Skeletal muscle satellite cell (primary cell): ENCODE results near the gene ZBTB16.
A peak's percentile ranks its signal among the peaks of the same experiment; 100 is the strongest.

Source experiments
- H3K27me3 ChIP-seq: 2 replicates; pipeline ENCODE4 v1.7.0; 2013; ENCODE audit warnings: low read length; ENCODE audit not compliant: control insufficient read depth, insufficient read depth
- H3K36me3 ChIP-seq: 2 replicates; pipeline ENCODE4 v1.7.0; 2013; ENCODE audit warnings: mild to moderate bottlenecking, control low read depth, low read length; ENCODE audit not compliant: insufficient read depth
- H3K4me1 ChIP-seq: 2 replicates; pipeline ENCODE4 v1.7.0; 2013; ENCODE audit warnings: low read length; ENCODE audit not compliant: control insufficient read depth, insufficient read depth
- H3K4me2 ChIP-seq: 2 replicates; pipeline ENCODE4 v1.7.0; 2013; ENCODE audit warnings: mild to moderate bottlenecking, low read length
- H3K4me3 ChIP-seq: 2 replicates; pipeline ENCODE4 v1.7.0; 2013; ENCODE audit warnings: low read length
- H3K9ac ChIP-seq: 2 replicates; pipeline ENCODE4 v1.7.0; 2013; ENCODE audit warnings: mild to moderate bottlenecking, low read depth, low read length, moderate library complexity
- H3K9me3 ChIP-seq: replicated peaks from 2 replicates; pipeline ENCODE4 v1.7.0; 2013; ENCODE audit warnings: mild to moderate bottlenecking, control low read depth, low read length

The ZBTB16 gene

GRCh38 chr11:114196997-114197703 is 137.6 kb downstream of the ZBTB16 start:
- Histone ChIP-seq H3K9ac (peak overlapping the region; percentile 74), H3K4me3 (no peak overlapping the region), H3K27me3 (no peaks in the 10 kb centered on the region), H3K4me2 (peak overlapping the region; percentile 43), H3K36me3 (peaks cover 33% of the 10 kb centered on the region), H3K4me1 (peaks cover 79% of the 10 kb centered on the region), H3K9me3 (no peaks in the 10 kb centered on the region)

DNA sequence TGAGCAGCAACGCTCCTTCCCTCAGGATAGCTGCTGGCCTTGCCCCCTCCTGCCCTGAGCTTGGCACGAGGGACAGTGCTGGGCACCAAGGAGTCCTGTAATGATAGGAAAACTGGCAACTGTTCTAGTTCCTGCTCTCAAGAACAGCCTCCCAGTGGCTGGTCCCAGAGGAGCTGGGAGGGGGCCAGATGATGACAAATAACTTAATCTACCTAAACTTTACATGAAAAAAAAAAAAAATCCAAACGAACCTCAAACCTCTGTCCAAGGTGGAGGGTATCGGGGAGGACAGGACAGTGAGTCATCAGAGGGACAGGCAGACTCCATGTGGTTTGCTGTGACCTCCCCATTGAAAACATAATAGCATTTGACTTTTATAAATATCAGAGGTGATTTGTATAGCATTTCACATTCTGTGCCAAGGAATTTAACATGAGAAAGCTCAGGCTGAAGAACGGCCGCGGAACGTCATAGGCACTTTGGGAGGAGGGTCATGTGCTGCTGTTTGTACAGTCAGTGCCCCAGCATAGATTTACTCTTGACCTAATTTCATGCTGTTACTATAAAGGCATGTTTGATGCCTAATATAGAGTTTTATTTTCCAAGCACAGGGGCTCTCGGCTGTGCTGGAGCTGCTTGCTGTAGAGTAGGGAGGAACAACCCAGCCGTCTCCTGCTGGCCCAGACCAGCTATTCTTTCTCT is 138.4 kb downstream of the ZBTB16 start:
- H3K27me3 ChIP-seq, result no peaks in the 10 kb centered on the region
- peaks cover 27% of the 10 kb centered on the region for H3K36me3 ChIP-seq
- H3K4me1 ChIP-seq, result peaks cover 86% of the 10 kb centered on the region
- no peak overlapping the region for H3K4me3 ChIP-seq
- peak overlapping the region; percentile 48 for H3K4me2 ChIP-seq
- peak overlapping the region; percentile 77 for H3K9ac ChIP-seq
- no peaks in the 10 kb centered on the region for H3K9me3 ChIP-seq

DNA sequence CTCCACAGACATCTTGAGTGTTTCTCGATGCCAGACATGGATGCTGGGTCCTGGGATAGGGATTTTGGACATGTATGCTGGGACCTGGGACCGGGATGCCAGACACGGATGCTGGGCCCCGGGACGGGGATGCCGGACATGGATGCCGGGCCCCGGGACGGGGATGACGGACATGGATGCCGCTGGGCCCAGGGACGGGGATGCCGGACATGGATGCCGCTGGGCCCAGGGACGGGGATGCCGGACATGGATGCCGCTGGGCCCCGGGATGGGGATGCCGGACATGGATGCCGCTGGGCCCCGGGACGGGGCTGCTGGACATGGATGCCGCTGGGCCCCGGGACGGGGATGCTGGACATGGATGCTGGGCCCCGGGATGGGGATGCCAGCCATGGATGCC is 139.5 kb downstream of the ZBTB16 start:
- H3K4me3 ChIP-seq, result no peak overlapping the region
- H3K9ac ChIP-seq, result peak overlapping the region; percentile 77
- H3K4me1 ChIP-seq, result peaks cover 81% of the 10 kb centered on the region
- H3K27me3 ChIP-seq, result no peaks in the 10 kb centered on the region
- H3K9me3 ChIP-seq, result no peaks in the 10 kb centered on the region
- H3K4me2 ChIP-seq, result peak overlapping the region; percentile 48
- H3K36me3 ChIP-seq, result peaks cover 16% of the 10 kb centered on the region

GRCh38 chr11:114200351-114201133 is 141.0 kb downstream of the ZBTB16 start:
- H3K4me2 ChIP-seq, result no peak overlapping the region
- no peaks in the 10 kb centered on the region for H3K9me3 ChIP-seq
- peaks cover 66% of the 10 kb centered on the region for H3K4me1 ChIP-seq
- peaks cover 19% of the 10 kb centered on the region for H3K36me3 ChIP-seq
- peak overlapping the region; percentile 10 for H3K9ac ChIP-seq
- H3K27me3 ChIP-seq, result no peaks in the 10 kb centered on the region
- no peak overlapping the region for H3K4me3 ChIP-seq

- H3K9ac ChIP-seq, result no peak overlapping the region
- H3K36me3 ChIP-seq, result peaks cover 19% of the 10 kb centered on the region
- H3K4me3 ChIP-seq, result no peak overlapping the region
- H3K9me3 ChIP-seq, result no peaks in the 10 kb centered on the region
- H3K4me1 ChIP-seq, result peaks cover 59% of the 10 kb centered on the region
- H3K4me2 ChIP-seq, result no peak overlapping the region
- no peaks in the 10 kb centered on the region for H3K27me3 ChIP-seq
These were observed 141.7 kb downstream of the ZBTB16 start for GRCh38 chr11:114201219-114201618.

DNA sequence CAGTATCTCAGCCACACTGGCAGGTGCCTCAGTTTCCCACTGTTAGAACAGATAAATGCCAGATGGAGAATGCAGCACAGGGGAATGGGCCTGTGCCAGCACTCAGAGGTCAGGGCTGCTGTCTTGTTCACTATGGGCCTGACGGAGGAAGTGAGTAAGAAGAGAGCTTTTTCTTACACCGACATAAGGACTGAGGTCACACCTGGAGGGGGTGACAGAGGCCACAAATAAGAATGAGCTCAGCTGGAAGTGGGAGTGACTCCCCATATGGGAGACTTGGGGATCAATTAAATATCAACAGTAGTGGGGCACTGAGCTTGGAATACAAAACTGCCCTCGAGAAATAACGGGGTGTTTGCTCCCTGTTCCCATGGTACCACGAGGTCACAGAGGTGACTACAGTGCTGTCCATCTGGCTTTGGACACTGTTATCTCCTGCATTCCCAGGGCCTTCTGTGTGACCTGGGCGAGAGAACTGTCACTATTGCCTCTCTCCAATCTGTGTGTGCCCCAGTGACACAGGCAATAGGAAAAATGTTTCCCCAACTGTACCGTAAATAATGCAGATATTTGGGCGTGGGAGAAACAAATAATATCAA is 142.6 kb downstream of the ZBTB16 start:
- Histone ChIP-seq H3K4me2 (no peak overlapping the region), H3K9me3 (no peaks in the 10 kb centered on the region), H3K9ac (no peak overlapping the region), H3K4me1 (peaks cover 55% of the 10 kb centered on the region), H3K36me3 (peaks cover 24% of the 10 kb centered on the region), H3K4me3 (no peak overlapping the region), H3K27me3 (no peaks in the 10 kb centered on the region)

DNA sequence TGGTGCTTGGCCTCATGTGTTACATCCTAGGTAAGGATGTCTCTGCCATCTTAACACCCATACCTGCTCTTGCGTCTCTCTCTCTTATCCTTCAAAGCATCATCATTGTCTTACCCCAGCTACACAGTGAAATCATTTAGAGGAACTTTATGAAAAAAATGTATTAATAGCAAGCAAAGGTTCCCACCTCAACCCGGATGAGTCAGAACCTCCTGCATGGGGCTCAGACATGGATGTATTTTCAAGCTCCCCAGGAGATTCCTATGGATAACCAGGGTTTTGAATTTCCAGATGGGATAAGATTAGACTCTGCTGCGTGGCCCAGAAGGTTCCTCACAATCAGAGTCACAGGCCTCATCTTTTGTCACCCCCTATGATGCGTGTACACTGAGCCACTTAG is 147.6 kb downstream of the ZBTB16 start:
- H3K4me1 ChIP-seq, result peaks cover 26% of the 10 kb centered on the region
- H3K4me3 ChIP-seq, result no peak overlapping the region
- no peak overlapping the region for H3K9ac ChIP-seq
- no peaks in the 10 kb centered on the region for H3K27me3 ChIP-seq
- no peaks in the 10 kb centered on the region for H3K9me3 ChIP-seq
- H3K36me3 ChIP-seq, result peaks cover 45% of the 10 kb centered on the region
- H3K4me2 ChIP-seq, result no peak overlapping the region

DNA sequence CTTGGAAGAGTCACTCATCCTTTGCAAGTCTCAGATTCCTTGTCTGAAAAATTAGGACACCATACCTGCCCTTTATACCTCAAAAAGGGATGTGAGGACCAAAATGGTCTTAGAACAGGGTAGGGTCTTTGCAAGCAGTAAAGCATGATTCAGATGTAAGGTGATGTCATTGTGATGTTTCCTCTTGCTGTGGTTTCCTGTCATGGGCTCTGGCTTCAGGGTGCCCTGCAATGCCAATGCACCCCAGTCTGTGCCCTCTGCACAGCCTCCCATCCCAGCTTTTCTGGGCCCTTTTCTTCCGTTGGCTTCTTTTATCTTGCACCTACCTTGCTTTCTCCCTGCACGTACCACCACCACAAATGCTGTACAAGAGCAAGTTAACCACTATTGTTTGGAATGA is 148.9 kb downstream of the ZBTB16 start:
- peaks cover 18% of the 10 kb centered on the region for H3K4me1 ChIP-seq
- no peak overlapping the region for H3K4me3 ChIP-seq
- no peak overlapping the region for H3K4me2 ChIP-seq
- H3K9ac ChIP-seq, result no peak overlapping the region
- no peaks in the 10 kb centered on the region for H3K27me3 ChIP-seq
- peaks cover 51% of the 10 kb centered on the region for H3K36me3 ChIP-seq
- H3K9me3 ChIP-seq, result no peaks in the 10 kb centered on the region

- peaks cover 18% of the 10 kb centered on the region for H3K4me1 ChIP-seq
- H3K36me3 ChIP-seq, result peaks cover 57% of the 10 kb centered on the region
- no peak overlapping the region for H3K4me2 ChIP-seq
- no peaks in the 10 kb centered on the region for H3K27me3 ChIP-seq
- no peak overlapping the region for H3K9ac ChIP-seq
- H3K9me3 ChIP-seq, result no peaks in the 10 kb centered on the region
- no peak overlapping the region for H3K4me3 ChIP-seq
These were observed 149.8 kb downstream of the ZBTB16 start for GRCh38 chr11:114209343-114209742.

DNA sequence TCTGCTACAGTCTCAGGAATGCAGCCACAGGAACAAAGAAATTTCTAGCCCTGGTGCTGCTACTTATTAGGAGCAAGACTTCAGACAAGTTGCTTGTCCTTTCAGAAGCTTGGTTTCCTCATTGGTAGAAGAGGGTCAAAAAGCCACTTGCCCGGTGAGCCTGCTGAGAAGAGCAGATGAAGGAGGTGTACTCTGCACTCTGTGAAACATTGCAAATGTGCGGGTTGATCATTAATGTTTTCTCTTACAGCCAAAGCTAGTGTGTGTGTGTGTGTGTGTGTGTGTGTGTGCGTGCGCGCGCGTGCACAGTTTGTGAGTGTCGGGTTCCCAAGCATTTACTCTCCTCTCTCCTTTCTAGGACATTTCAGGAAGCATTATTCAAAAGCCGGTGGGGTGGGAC is 150.4 kb downstream of the ZBTB16 start:
- Histone ChIP-seq H3K9ac (no peak overlapping the region), H3K4me1 (peaks cover 18% of the 10 kb centered on the region), H3K9me3 (no peaks in the 10 kb centered on the region), H3K36me3 (peaks cover 51% of the 10 kb centered on the region), H3K27me3 (no peaks in the 10 kb centered on the region), H3K4me2 (no peak overlapping the region), H3K4me3 (no peak overlapping the region)

GRCh38 chr11:114211444-114212121 is 152.1 kb downstream of the ZBTB16 start:
- no peaks in the 10 kb centered on the region for H3K27me3 ChIP-seq
- no peaks in the 10 kb centered on the region for H3K9me3 ChIP-seq

More at GRCh38 chr11:114211444-114212121, 152.1 kb downstream of the ZBTB16 start:
- H3K36me3 ChIP-seq, result peaks cover 47% of the 10 kb centered on the region
- H3K4me3 ChIP-seq, result no peak overlapping the region
- H3K9ac ChIP-seq, result no peak overlapping the region
- peaks cover 18% of the 10 kb centered on the region for H3K4me1 ChIP-seq
- H3K4me2 ChIP-seq, result no peak overlapping the region
